GM12801 (cell line): ENCODE data around the gene SUN5.

ENCODE experiments used
- TF ChIP-seq, protein P1 (sequence below): IDR thresholded peaks from one replicate; pipeline ENCODE4 v1.5.1; 2011; ENCODE audit warnings: control low read depth; ENCODE audit not compliant: insufficient read length; ENCODE audit errors: extremely low read depth

The SUN5 gene

DNA sequence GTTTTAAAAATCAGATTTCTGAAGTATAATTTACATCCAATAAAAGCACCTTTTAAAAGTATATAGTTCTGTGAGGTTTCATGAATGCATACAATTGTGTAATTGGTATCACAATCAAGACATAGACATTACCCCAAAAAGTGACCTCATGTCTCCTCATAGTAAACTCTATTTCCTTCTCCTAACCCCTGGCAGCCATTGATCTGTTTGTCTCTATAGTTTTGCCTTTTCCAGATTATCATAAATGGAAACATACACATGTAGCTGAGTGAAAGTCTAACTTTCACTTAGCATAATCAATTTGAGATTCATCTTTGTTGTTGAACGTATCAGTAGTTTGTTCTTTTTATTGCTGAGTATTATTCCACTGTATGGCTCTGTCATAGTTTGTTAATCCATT lies 57.6 kb downstream of the SUN5 start:
- TF ChIP-seq, protein P1, sequence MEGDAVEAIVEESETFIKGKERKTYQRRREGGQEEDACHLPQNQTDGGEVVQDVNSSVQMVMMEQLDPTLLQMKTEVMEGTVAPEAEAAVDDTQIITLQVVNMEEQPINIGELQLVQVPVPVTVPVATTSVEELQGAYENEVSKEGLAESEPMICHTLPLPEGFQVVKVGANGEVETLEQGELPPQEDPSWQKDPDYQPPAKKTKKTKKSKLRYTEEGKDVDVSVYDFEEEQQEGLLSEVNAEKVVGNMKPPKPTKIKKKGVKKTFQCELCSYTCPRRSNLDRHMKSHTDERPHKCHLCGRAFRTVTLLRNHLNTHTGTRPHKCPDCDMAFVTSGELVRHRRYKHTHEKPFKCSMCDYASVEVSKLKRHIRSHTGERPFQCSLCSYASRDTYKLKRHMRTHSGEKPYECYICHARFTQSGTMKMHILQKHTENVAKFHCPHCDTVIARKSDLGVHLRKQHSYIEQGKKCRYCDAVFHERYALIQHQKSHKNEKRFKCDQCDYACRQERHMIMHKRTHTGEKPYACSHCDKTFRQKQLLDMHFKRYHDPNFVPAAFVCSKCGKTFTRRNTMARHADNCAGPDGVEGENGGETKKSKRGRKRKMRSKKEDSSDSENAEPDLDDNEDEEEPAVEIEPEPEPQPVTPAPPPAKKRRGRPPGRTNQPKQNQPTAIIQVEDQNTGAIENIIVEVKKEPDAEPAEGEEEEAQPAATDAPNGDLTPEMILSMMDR: no peak

DNA sequence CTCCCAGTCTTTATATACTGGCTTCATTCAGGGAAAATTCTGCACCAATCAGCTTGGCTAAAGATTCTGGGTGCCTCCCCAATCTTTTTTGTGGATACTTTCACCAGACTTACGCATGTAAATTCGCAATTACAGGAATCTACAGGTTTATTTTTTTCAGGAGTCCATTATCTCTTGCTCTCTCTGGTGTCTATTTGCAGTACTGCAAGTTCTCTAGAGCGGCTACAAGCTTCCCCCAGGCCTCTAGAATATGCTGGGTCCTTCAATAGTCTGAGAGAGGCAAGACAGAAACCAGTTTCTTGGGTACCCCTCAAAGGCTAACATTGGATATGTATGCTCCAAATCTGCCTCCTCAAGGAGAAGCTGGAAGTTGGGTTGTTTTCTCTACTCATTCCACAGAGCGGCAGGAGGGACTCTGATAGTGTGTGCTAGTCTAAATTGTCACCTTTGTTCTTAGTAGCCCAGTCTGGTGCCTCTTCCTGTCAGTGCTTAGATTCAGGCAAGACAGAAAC lies 58.5 kb downstream of the SUN5 start:
- TF ChIP-seq, protein P1: no peak

DNA sequence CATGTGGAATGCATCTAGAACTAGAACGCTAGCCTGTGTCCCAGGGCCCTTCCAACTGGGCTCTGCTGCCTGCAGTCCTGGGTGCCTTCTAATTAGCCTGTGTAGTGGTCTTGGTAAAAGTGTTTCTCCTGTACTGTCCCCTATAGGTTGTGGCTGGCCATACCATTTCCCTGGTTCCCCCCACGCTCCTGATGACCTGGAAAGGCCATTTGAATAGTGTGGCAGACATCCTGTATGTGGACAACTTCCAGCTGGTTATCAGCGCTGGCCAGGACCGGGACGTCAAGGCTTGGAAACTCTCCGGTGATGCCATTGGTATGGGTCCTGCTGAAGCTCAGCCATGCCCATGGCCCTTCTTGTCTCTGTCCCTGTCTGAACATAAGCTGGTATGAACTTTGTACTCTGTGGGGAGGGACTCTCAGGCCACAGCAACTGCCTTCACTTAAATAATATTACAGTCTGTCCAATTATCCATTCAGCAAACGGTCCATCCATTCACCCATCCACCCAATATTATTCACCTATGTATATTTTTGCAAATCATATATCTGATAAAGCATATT lies 60.7 kb downstream of the SUN5 start:
- TF ChIP-seq, protein P1: no peak

DNA sequence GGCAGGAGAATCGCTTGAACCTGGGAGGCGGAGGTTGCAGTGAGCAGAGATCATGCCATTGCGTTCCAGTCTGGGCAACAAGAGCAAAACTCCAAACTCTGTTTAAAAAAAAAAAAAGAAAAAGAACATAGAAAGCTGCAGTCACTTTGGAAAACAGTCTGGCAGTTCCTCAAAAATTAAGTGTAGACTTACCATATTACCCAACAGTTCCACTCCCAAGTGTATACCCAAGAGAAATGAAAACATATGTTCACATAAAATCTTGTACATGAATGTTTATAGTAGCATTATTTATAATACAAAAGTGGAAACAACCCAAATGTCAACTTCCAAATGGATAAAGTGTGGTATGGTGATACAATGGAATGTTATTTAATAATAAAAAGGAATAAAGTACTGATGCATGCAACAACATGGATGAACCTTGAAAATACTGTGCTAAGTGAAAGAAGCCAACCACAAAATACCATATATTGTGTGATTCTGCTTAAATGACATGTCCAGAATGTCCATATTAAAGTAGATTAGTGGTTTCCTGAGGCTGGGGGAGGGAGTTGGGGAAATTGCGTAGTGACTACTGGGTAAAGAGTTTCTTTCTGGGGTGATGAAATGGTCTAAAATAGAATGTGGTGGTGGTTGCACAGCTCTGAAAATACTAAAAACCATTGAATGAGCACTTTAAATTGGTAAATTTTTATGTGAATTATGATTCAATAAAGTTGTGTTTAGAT lies 62.9 kb downstream of the SUN5 start:
- TF ChIP-seq, protein P1: no peak

DNA sequence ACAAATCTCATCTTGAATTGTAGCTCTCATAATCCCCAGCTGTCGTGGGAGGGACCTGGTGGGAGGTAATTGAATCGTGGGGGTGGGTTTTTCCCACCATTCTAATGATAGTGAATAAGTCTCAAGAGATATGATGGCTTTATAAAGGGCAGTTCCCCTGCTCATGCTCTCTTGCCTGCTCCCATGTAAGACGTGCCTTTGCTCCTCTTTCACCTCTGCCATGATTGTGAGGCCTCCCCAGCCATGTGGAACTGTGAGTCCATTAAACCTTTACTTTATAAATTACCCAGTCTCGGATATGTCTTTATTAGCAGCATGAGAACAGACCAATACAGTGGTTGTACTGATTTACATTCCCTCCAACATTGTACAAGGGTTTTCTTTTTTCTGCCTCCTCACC lies 69.7 kb downstream of the SUN5 start:
- TF ChIP-seq, protein P1: no peak
